ENCODE results near the gene MSANTD1.

DNA sequence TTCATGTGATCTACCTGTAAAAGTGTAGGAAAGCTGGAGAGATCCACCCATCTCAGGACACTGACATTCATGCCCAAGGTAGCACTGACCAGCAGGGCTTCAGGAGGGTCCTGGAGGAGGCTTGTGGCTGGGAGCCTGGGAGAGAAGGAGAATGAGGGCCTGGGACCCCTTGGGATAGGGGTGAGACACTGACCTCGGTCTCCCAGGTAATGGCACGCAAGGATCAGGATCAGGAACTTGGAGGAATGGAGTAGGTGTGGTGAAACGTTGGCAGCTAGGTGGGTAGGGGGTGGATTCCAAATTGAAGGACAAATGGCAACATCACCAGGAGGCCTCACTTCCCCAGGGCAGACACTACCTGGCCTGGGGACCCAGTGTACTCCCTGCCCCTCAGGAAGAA is 31.5 kb downstream of the MSANTD1 start:
- TF ChIP-seq ZNF207 (IDR thresholded peaks at IDR 0.05; ENCODE audit: borderline replicate concordance) (no peak), POLR2A (IDR thresholded peaks at IDR 0.05; ENCODE audit: low read depth, low read length) (no peak), RAD21 (IDR thresholded peaks at IDR 0.05; ENCODE audit: insufficient read depth, low read depth, low read length) (no peak), SP1 (IDR thresholded peaks at IDR 0.05; ENCODE audit: low read depth, low read length) (no peak), MYB (IDR thresholded peaks at IDR 0.05; ENCODE audit: borderline replicate concordance, low read depth, low read length) (no peak), ZNF274 (IDR thresholded peaks at IDR 0.05; ENCODE audit: insufficient read depth, insufficient read length) (no peak), SIN3A (IDR thresholded peaks at IDR 0.05; ENCODE audit: low read depth, low read length) (no peak), YY1 (IDR thresholded peaks at IDR 0.05; ENCODE audit: low read depth, low read length) (no peak), CTCF (IDR thresholded peaks at IDR 0.05 in 2 of 3, conservative IDR thresholded peaks at IDR 0.05 in 1 of 3; ENCODE audit: control insufficient read depth in 2 of 3, extremely low read depth in 1 of 3, insufficient read depth in 1 of 3, low read depth in 3 of 3, low read length in 3 of 3) (no peak), MAX (IDR thresholded peaks at IDR 0.05; ENCODE audit: low read depth, low read length) (no peak), GABPA (IDR thresholded peaks at IDR 0.05; ENCODE audit: low read depth) (no peak)
- TF ChIP-seq, protein P1, sequence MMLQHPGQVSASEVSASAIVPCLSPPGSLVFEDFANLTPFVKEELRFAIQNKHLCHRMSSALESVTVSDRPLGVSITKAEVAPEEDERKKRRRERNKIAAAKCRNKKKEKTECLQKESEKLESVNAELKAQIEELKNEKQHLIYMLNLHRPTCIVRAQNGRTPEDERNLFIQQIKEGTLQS (IDR thresholded peaks at IDR 0.05; ENCODE audit: borderline replicate concordance, extremely low read depth, low read depth, low read length): no peak
- TF ChIP-seq, protein P2, sequence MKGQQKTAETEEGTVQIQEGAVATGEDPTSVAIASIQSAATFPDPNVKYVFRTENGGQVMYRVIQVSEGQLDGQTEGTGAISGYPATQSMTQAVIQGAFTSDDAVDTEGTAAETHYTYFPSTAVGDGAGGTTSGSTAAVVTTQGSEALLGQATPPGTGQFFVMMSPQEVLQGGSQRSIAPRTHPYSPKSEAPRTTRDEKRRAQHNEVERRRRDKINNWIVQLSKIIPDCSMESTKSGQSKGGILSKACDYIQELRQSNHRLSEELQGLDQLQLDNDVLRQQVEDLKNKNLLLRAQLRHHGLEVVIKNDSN (IDR thresholded peaks at IDR 0.05; ENCODE audit: borderline replicate concordance, extremely low read length, insufficient read depth, low read depth, low read length): no peak
